ENCODE measurements around the gene STRIP2. TPM values are rescaled to one million over a fixed set of nuclear protein-coding genes. Genes with fewer than 3 reads are reported as not detected.

Gene STRIP2
- polyA plus RNA-seq, 1 donor (not counting 4 experiments of a cell fraction or from before 2014, with no cell fraction given), result 12.5 TPM

- H3K9me3 ChIP-seq (ENCODE audit: control insufficient read depth, low read depth, low read length), result no peaks in the 10 kb centered on the region
- no peak overlapping the region for H2AFZ ChIP-seq (ENCODE audit: control insufficient read depth, low read length)
- no peak overlapping the region for H3K4me2 ChIP-seq (ENCODE audit: control insufficient read depth, extremely low read depth, insufficient read depth, low read depth, low read length)
- no peak overlapping the region for H3K9ac ChIP-seq (ENCODE audit: control insufficient read depth, extremely low read depth, insufficient read depth, low read length)
- no peak for DNase-seq (ENCODE audit: low read depth, low spot score)
- no peak for TF ChIP-seq EZH2 (IDR thresholded peaks at IDR 0.05; ENCODE audit: low read length)
- no peak for TF ChIP-seq CTCF (optimal IDR thresholded peaks at IDR 0.05 in 1 of 3, IDR thresholded peaks at IDR 0.05 in 1 of 3, conservative IDR thresholded peaks at IDR 0.05 in 1 of 3; ENCODE audit: extremely low read depth in 1 of 3, insufficient read depth in 2 of 3, low read length in 3 of 3)
- peaks cover 39 to 43% of the 10 kb centered on the region in 2 experiments for H3K36me3 ChIP-seq (ENCODE audit: control insufficient read depth in 2 of 2, extremely low read depth in 1 of 2, insufficient read depth in 2 of 2, low read length in 2 of 2)
- H3K4me3 ChIP-seq (ENCODE audit: control insufficient read depth in 2 of 3, extremely low read depth in 1 of 3, insufficient read depth in 2 of 3, low read depth in 1 of 3, low read length in 3 of 3), result no peak overlapping the region
- H3K9me1 ChIP-seq (ENCODE audit: control insufficient read depth, extremely low read depth, insufficient read depth, low read length), result no peaks in the 10 kb centered on the region
- dilution Hi-C loops (cut with MboI; ENCODE audit: extremely low pct_ligation_motif_present, low sequenced_read_pairs), result no loop called here
- H3K27me3 ChIP-seq (ENCODE audit: control insufficient read depth, extremely low read depth, insufficient read depth, low read length), result no peaks in the 10 kb centered on the region
- H3K27ac ChIP-seq (ENCODE audit: control insufficient read depth, insufficient read depth, low read length), result no peak overlapping the region
- FAIRE-seq, result no peak
- no peaks in the 10 kb centered on the region for H3K4me1 ChIP-seq (ENCODE audit: control insufficient read depth, extremely low read depth, insufficient read depth, low read length)
- no peaks in the 10 kb centered on the region for H3K79me2 ChIP-seq (ENCODE audit: control insufficient read depth, insufficient read depth, low read length)
- no peaks in the 10 kb centered on the region for H4K20me1 ChIP-seq (ENCODE audit: control insufficient read depth, extremely low read depth, insufficient read depth, low read length)
These were observed 28.2 kb downstream of the STRIP2 start for GRCh38 chr7:129462420-129462819.

- Histone ChIP-seq H3K27ac (ENCODE audit: control insufficient read depth, insufficient read depth, low read length) (no peak overlapping the region), H3K4me3 (ENCODE audit: control insufficient read depth in 2 of 3, extremely low read depth in 1 of 3, insufficient read depth in 2 of 3, low read depth in 1 of 3, low read length in 3 of 3) (no peak overlapping the region), H3K27me3 (ENCODE audit: control insufficient read depth, extremely low read depth, insufficient read depth, low read length) (no peaks in the 10 kb centered on the region), H3K9ac (ENCODE audit: control insufficient read depth, extremely low read depth, insufficient read depth, low read length) (no peak overlapping the region), H3K9me3 (ENCODE audit: control insufficient read depth, low read depth, low read length) (no peaks in the 10 kb centered on the region), H3K79me2 (ENCODE audit: control insufficient read depth, insufficient read depth, low read length) (no peaks in the 10 kb centered on the region), H4K20me1 (ENCODE audit: control insufficient read depth, extremely low read depth, insufficient read depth, low read length) (no peaks in the 10 kb centered on the region), H3K4me1 (ENCODE audit: control insufficient read depth, extremely low read depth, insufficient read depth, low read length) (peaks cover 10% of the 10 kb centered on the region), H3K36me3 (ENCODE audit: control insufficient read depth in 2 of 2, extremely low read depth in 1 of 2, insufficient read depth in 2 of 2, low read length in 2 of 2) (peaks cover 32 to 35% of the 10 kb centered on the region in 2 experiments), H3K9me1 (ENCODE audit: control insufficient read depth, extremely low read depth, insufficient read depth, low read length) (no peaks in the 10 kb centered on the region), H2AFZ (ENCODE audit: control insufficient read depth, low read length) (no peak overlapping the region), H3K4me2 (ENCODE audit: control insufficient read depth, extremely low read depth, insufficient read depth, low read depth, low read length) (no peak overlapping the region)
- FAIRE-seq (no peak), DNase-seq (ENCODE audit: low read depth, low spot score) (no peak)
- TF ChIP-seq CTCF (optimal IDR thresholded peaks at IDR 0.05 in 1 of 3, IDR thresholded peaks at IDR 0.05 in 1 of 3, conservative IDR thresholded peaks at IDR 0.05 in 1 of 3; ENCODE audit: extremely low read depth in 1 of 3, insufficient read depth in 2 of 3, low read length in 3 of 3) (no peak), EZH2 (IDR thresholded peaks at IDR 0.05; ENCODE audit: low read length) (no peak)
- dilution Hi-C loops (cut with MboI; ENCODE audit: extremely low pct_ligation_motif_present, low sequenced_read_pairs), result no loop called here
These were observed 30.0 kb downstream of the STRIP2 start for GRCh38 chr7:129464194-129464593.
